ENCODE data around the gene TRIM52.

Gene TRIM52

GRCh38 chr5:181233801-181234454 lies 27.0 kb downstream of the TRIM52 start:
- DNase-seq (ENCODE audit: low spot score), result no peak

GRCh38 chr5:181233088-181233800 lies 27.7 kb downstream of the TRIM52 start:
- DNase-seq (ENCODE audit: low spot score), result no peak

- DNase-seq (ENCODE audit: low spot score), result no peak
These were observed 28.4 kb downstream of the TRIM52 start for GRCh38 chr5:181232593-181232992.

- DNase-seq (ENCODE audit: low spot score), result no peak
These were observed 29.5 kb downstream of the TRIM52 start for GRCh38 chr5:181231432-181231831.

GRCh38 chr5:181230551-181230950 lies 30.4 kb downstream of the TRIM52 start:
- DNase-seq (ENCODE audit: low spot score), result no peak

GRCh38 chr5:181229996-181230395 lies 30.9 kb downstream of the TRIM52 start:
- DNase-seq (ENCODE audit: low spot score), result no peak

- DNase-seq (ENCODE audit: low spot score), result no peak
These were observed 36.3 kb downstream of the TRIM52 start for GRCh38 chr5:181224390-181225229.

- DNase-seq (ENCODE audit: low spot score), result no peak
These were observed 37.1 kb downstream of the TRIM52 start for GRCh38 chr5:181223729-181224389.

GRCh38 chr5:181223058-181223728 lies 37.8 kb downstream of the TRIM52 start, which contains the start of gene TRIM41:
Gene TRIM41 (plus strand): TSS chr5:181223281. CDS start chr5:181224000, 719 bp downstream.
- DNase-seq (ENCODE audit: low spot score), result peak; percentile 100

GRCh38 chr5:181222630-181223057 lies 38.3 kb downstream of the TRIM52 start:
- peak; percentile 70 for DNase-seq (ENCODE audit: low spot score)

- DNase-seq (ENCODE audit: low spot score), result peak; percentile 97
These were observed 38.9 kb downstream of the TRIM52 start for GRCh38 chr5:181221792-181222629.

GRCh38 chr5:181221105-181221791 lies 39.7 kb downstream of the TRIM52 start:
- no peak for DNase-seq (ENCODE audit: low spot score)

- no peak for DNase-seq (ENCODE audit: low spot score)
These were observed 40.8 kb downstream of the TRIM52 start for GRCh38 chr5:181220178-181220515.

- no peak for DNase-seq (ENCODE audit: low spot score)
These were observed 41.4 kb downstream of the TRIM52 start for GRCh38 chr5:181219262-181220177.

- DNase-seq (ENCODE audit: low spot score), result no peak
These were observed 42.2 kb downstream of the TRIM52 start for GRCh38 chr5:181218795-181219124.

- DNase-seq (ENCODE audit: low spot score), result no peak
These were observed 43.2 kb downstream of the TRIM52 start for GRCh38 chr5:181217803-181218062.

GRCh38 chr5:181217111-181217802 lies 43.7 kb downstream of the TRIM52 start:
- DNase-seq (ENCODE audit: low spot score), result peak; percentile 86
